Stimulated activated CD4-positive, alpha-beta T cell treated with anti-CD3 and anti-CD28 coated beads, Interleukin-4, amount 100 ng/mL, for 1 hour (primary cell): Measurements from ENCODE around the gene ABCB1.

Experiments used
- DNase-seq: peaks from one replicate; pipeline ENCODE4 v3.0.0-alpha.2; 2020

Gene ABCB1

DNA sequence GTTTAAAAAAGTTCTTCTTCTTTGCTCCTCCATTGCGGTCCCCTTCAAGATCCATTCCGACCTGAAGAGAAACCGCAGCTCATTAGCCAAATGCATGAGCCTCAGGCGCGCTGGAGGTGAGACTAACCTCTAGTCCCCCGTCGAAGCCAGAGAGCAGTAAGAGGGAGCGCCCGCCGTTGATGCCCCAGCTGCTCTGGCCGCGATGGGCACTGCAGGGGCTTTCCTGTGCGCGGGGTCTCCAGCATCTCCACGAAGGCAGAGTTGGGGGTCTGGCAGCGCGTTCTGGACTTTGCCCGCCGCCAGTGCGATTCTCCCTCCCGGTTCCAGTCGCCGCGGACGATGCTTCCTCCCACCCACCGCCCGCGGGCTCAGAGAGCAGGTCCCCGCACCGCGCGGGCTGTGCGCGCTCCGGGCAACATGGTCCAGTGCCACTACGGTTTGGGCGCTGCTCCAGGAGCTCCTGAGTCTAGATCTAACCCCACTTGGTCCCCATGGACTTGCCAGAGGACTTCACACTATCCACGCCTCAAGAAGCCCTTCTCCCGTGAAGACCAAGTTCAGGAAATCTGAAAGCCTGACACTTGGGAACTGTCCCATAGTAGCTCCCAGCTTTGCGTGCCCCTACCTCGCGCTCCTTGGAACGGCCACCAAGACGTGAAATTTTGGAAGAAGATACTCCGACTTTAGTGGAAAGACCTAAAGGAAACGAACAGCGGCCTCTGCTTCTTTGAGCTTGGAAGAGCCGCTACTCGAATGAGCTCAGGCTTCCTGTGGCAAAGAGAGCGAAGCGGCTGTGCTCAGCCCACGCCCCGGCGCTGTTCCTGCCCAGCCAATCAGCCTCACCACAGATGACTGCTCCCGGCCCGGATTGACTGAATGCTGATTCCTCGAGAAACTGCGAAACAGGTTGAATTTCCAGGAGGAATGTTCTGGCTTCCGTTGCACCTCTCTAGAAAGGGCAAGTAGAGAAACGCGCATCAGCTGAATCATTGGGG, at the start of gene ABCB1:
TSS of gene ABCB1 (minus strand) at position 755 of the 995 bp plus-strand sequence. CDS start at position 55, 700 bp downstream.
- peak; percentile 45 for DNase-seq

- no peak for DNase-seq
These were observed 47.6 kb upstream of the ABCB1 start for GRCh38 chr7:87648316-87648715.

GRCh38 chr7:87645446-87645845, 44.8 kb upstream of the ABCB1 start:
- DNase-seq, result no peak

DNA sequence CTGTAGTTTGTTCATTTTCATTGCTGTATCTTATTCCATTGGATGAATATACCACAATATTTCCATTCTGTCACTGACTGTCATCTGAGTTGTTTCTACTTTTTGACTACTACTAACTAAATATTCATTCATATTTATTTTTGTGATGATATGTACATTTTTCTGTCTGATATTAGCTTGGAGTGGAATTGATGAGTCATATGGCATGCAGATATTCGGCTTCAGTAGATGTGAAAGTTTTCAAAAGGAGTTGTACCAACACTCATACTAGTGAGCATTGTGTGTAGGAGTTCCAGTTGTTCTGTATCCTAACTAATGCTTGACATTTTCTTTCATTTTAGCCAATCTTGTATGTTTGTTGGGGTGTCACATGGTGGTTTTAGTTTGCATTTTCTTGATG, 35.2 kb upstream of the ABCB1 start:
- DNase-seq, result no peak

DNA sequence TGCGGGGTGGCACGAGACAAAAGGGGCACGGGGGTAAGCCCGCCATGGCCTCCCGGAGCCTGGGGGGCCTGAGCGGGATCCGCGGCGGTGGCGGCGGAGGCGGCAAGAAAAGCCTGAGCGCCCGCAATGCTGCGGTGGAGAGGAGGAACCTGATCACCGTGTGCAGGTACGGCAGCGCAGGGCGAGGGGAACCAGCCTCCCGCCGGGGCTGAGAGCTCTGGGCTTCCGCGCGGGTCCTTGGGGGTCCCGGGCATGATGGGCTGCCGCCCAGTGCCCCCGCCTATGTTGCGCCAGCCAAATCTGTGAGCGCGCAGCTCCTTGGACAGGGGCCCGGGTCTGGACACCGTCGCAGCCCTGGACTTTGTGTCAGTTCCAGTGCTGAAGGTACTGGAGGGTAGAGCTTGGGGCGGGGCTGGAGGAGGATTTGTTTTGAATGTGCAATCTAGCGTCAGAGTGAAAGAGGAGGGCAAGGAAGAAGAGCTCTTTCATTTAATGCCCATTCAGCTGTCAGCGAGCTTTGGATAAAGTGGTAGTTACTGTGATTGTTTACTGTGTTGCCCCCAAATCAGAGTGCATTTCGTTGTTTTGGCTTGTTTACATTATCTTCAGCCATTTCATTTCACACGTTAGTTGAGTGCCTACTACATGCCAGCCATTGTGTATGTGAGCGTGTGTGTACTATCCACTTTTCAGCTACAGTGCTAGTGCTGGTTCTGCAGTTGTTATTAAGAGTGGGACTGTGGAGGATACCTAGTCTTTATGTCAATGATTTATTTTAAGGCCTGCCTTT, 28.3 kb upstream of the ABCB1 start:
- DNase-seq, result peak; percentile 32

- no peak for DNase-seq
These were observed 26.9 kb upstream of the ABCB1 start for GRCh38 chr7:87627634-87627994.

DNA sequence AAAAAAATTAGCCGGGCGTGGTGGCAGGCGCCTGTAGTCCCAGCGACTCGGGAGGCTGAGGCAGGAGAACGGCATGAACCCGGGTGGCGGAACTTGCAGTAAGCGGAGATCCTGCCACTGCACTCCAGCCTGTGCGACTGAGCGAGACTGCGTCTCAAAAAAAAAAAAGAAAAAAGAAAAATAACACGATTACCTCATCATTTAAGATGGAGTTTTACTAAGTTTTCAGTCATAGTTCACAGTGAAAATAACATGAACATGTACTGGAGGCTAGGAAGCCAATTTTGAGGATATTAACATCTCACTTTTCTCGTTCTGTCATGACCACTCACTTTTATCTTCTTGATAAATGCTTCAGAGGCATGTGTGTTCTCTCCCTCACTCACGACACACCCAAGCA, 24.4 kb upstream of the ABCB1 start:
- no peak for DNase-seq

- no peak for DNase-seq
These were observed 23.9 kb upstream of the ABCB1 start for GRCh38 chr7:87624628-87625027.

GRCh38 chr7:87615197-87615596, 14.5 kb upstream of the ABCB1 start:
- no peak for DNase-seq

- no peak for DNase-seq
These were observed 9.2 kb upstream of the ABCB1 start for GRCh38 chr7:87609916-87610315.

DNA sequence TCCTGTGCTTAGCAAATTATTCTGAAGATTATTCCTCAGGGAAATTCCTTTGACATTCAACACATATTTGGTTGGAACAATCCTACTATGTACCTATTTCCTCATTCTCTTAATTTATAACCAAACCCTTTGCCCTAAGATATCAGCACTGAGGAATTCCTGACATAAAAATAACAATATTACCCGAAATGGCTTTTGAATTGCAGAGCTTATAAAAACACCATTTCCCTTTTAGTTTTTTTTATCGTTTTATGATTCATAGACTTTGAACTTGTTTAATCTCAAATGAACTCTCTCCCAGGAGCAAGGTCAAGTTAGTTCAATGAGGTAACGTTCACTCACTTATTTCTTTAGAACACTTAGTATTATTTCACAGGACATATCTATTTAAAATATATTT, 7.7 kb upstream of the ABCB1 start:
- DNase-seq, result no peak

GRCh38 chr7:87604264-87604663, 3.6 kb upstream of the ABCB1 start:
- no peak for DNase-seq

- peak; percentile 16 for DNase-seq
These were observed 1.3 kb downstream of the ABCB1 start for GRCh38 chr7:87599336-87599735.

- DNase-seq, result no peak
These were observed 2.3 kb downstream of the ABCB1 start for GRCh38 chr7:87598234-87599009.

- no peak for DNase-seq
These were observed 4.0 kb downstream of the ABCB1 start for GRCh38 chr7:87596696-87597095.

GRCh38 chr7:87596136-87596535, 4.5 kb downstream of the ABCB1 start:
- DNase-seq, result no peak

GRCh38 chr7:87592300-87592699, 8.4 kb downstream of the ABCB1 start:
- DNase-seq, result no peak

DNA sequence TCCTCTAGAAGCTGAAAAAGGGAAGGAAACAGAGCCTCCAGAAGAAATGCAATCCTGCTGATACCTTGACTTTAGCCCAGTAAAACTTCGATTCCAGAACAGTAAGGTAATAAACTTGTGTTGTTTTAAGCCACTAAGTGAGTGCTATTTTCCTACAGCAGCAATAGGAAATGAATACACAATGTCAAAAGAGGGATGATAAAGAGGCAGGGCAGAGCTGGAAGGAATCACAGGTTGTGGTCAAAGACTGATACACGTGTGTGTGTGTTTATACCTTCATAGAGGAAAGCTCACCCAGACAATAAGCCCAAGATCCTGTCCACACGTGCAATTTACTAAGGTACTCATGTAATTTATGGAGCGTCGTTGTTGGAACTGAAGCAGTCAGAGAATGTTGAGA, 9.5 kb downstream of the ABCB1 start:
- no peak for DNase-seq

DNA sequence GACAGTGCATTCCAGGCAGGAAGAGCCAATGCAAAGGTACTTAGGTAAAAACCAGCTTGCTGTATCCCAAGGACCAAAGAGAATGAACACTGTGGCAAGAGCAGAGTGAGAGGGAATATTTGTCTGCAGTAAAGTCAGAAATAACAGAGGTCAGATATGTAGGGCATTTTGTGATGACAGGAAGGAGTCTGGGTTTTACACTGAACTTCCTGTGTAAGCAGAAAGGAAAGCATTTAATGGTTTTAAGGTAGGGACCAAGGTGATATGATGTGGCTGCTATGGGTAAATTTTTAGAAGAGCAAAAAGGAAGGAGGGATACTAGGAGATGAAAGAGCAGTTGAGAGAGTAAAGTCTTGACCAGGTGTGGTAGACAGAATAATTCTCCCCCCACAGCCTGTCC, 10.1 kb downstream of the ABCB1 start:
- no peak for DNase-seq

GRCh38 chr7:87589631-87590030, 11.1 kb downstream of the ABCB1 start:
- no peak for DNase-seq

DNA sequence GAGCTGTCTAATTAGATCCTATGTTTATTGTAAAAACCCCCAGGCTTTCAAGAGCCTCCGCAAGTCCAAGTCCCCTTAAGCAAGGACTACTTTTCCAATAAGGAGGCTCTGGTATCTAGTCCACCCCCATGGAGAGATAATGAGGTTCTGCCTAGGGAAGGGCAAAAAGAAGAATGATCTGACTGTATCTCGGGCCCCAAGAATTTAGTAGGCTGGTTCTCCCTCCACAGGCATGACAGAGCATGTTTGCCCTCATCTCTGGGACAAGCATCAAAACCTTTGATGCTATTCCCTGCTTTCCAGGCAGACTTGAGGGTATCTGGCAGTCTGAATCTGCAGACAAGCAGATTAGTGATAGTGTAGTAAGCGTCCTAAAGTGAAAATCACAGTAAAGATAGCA, 19.0 kb downstream of the ABCB1 start:
- DNase-seq, result no peak

DNA sequence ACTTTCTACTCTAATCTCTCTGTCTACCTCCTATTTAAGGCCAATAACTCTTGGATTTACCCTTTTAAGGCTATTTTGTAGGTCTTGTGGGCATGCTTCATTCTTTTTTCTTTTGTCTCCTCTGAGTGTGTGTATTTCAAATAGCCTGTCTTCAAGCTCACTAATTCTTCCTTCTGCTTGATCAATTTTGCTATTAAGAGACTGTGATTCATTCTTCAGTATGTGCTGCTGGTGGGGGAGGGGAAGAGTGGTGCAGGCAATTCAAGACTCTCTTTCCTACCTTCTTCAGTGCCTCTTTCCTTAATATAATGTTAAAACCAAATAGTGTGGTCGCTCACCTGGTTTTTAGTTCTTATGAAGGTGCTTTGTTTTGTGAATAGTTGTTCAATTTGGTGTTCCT, 20.0 kb downstream of the ABCB1 start:
- no peak for DNase-seq

DNA sequence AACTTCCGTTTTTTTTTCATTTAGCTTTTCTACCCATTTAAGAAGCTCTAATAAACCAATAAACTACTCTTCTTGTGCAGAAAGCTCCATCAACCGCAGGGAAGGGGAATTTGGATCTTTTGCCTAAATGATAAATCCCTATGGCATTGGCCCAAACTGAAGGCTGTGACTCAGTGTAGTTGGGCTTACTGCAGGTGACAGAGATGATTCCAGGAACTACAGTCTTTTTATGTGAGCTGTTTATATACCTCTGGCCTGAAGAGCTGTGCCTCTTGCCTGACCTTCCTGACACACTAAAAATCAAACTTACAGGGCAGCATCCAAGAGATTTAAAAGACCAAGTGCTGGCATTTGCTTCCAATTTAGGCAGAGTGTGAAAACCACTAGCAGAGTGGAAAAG, 25.2 kb downstream of the ABCB1 start:
- no peak for DNase-seq
